ENCODE results near the gene DRC7. TPM values are rescaled to one million over a fixed set of nuclear protein-coding genes. Genes with fewer than 3 reads are reported as not detected.
"Not testable (repeated sequence)": the region's sequence is repeated elsewhere in the genome, so short reads cannot be mapped to it uniquely, and the experiment has no call there.

Gene DRC7
- total RNA-seq, 2 donors from 2014 or later: 1.6 to 1.8 TPM

- no peaks in the 10 kb centered on the region for H3K9me3 Mint-ChIP-seq
- peaks cover 10% of the 10 kb centered on the region for H3K27me3 Mint-ChIP-seq (ENCODE audit: insufficient read depth)
- no peaks in the 10 kb centered on the region for H3K36me3 ChIP-seq (ENCODE audit: control insufficient read depth, insufficient read depth, low read length)
- no peak for TF ChIP-seq CTCF (conservative IDR thresholded peaks at IDR 0.05)
- H3K9me3 ChIP-seq (ENCODE audit: control insufficient read depth, low read length): no peaks in the 10 kb centered on the region
- DNase-seq: no peak
- no peak overlapping the region for H3K4me3 Mint-ChIP-seq
- H3K4me1 ChIP-seq (ENCODE audit: control insufficient read depth, insufficient read depth, low read length): no peaks in the 10 kb centered on the region
- H3K4me1 Mint-ChIP-seq: peaks cover 4% of the 10 kb centered on the region
- H3K27ac ChIP-seq (ENCODE audit: low read depth, low read length): no peak overlapping the region
- H3K36me3 Mint-ChIP-seq (ENCODE audit: low read depth): no peaks in the 10 kb centered on the region
- no peak overlapping the region for H3K9ac ChIP-seq (ENCODE audit: extremely low read depth, low read length, poor library complexity, severe bottlenecking)
- no peak overlapping the region for H3K27ac Mint-ChIP-seq
- H3K4me3 ChIP-seq (ENCODE audit: low read length): no peak overlapping the region
- no peaks in the 10 kb centered on the region for H3K27me3 ChIP-seq (ENCODE audit: control insufficient read depth, insufficient read depth, low read length, poor library complexity, severe bottlenecking)
- WGBS, 2 experiments (ENCODE audit: insufficient coverage in 1 of 2, insufficient read length in 1 of 2): 73 to 92% methylated on average over 2 to 5 of the region's 5 CpGs
These were observed 16.7 kb downstream of the DRC7 start for GRCh38 chr16:57711346-57711745.

- Histone ChIP-seq H3K4me1 (ENCODE audit: control insufficient read depth, insufficient read depth, low read length) (no peaks in the 10 kb centered on the region), H3K27ac (ENCODE audit: low read depth, low read length) (no peak overlapping the region), H3K27me3 (ENCODE audit: control insufficient read depth, insufficient read depth, low read length, poor library complexity, severe bottlenecking) (no peaks in the 10 kb centered on the region), H3K4me3 (ENCODE audit: low read length) (no peak overlapping the region), H3K9me3 (ENCODE audit: control insufficient read depth, low read length) (no peaks in the 10 kb centered on the region), H3K36me3 (ENCODE audit: control insufficient read depth, insufficient read depth, low read length) (no peaks in the 10 kb centered on the region), H3K9ac (ENCODE audit: extremely low read depth, low read length, poor library complexity, severe bottlenecking) (no peak overlapping the region)
- DNase-seq: no peak
- no peaks in the 10 kb centered on the region for H3K36me3 Mint-ChIP-seq (ENCODE audit: low read depth)
- no peaks in the 10 kb centered on the region for H3K9me3 Mint-ChIP-seq
- peaks cover 4% of the 10 kb centered on the region for H3K4me1 Mint-ChIP-seq
- peaks cover 10% of the 10 kb centered on the region for H3K27me3 Mint-ChIP-seq (ENCODE audit: insufficient read depth)
- WGBS, 2 experiments (ENCODE audit: insufficient coverage in 1 of 2, insufficient read length in 1 of 2): 100% methylated on average over 2 of the region's 3 CpGs; no CpG with 5 or more reads in 1 of the 2 experiments
- no peak overlapping the region for H3K4me3 Mint-ChIP-seq
- no peak overlapping the region for H3K27ac Mint-ChIP-seq
- TF ChIP-seq CTCF (conservative IDR thresholded peaks at IDR 0.05): no peak
These were observed 17.4 kb downstream of the DRC7 start for GRCh38 chr16:57711993-57712392.

GRCh38 chr16:57712569-57712968, 18.0 kb downstream of the DRC7 start:
- H3K4me3 Mint-ChIP-seq; H3K27me3 Mint-ChIP-seq (ENCODE audit: insufficient read depth); H3K27me3 ChIP-seq (ENCODE audit: control insufficient read depth, insufficient read depth, low read length, poor library complexity, severe bottlenecking); H3K36me3 Mint-ChIP-seq (ENCODE audit: low read depth); H3K27ac ChIP-seq (ENCODE audit: low read depth, low read length); H3K4me3 ChIP-seq (ENCODE audit: low read length); H3K9ac ChIP-seq (ENCODE audit: extremely low read depth, low read length, poor library complexity, severe bottlenecking); H3K36me3 ChIP-seq (ENCODE audit: control insufficient read depth, insufficient read depth, low read length); H3K9me3 ChIP-seq (ENCODE audit: control insufficient read depth, low read length); H3K4me1 Mint-ChIP-seq; H3K27ac Mint-ChIP-seq; DNase-seq; H3K9me3 Mint-ChIP-seq; H3K4me1 ChIP-seq (ENCODE audit: control insufficient read depth, insufficient read depth, low read length): not testable (repeated sequence)
- 74 to 84% methylated on average over 6 of the region's 6 CpGs for WGBS, 2 experiments (ENCODE audit: insufficient coverage in 1 of 2, insufficient read length in 1 of 2)

- no peak for DNase-seq
- Mint-ChIP-seq H3K4me1 (peaks cover 4% of the 10 kb centered on the region), H3K4me3 (no peak overlapping the region), H3K27me3 (ENCODE audit: insufficient read depth) (peaks cover 1% of the 10 kb centered on the region), H3K36me3 (ENCODE audit: low read depth) (no peaks in the 10 kb centered on the region), H3K9me3 (no peaks in the 10 kb centered on the region), H3K27ac (no peak overlapping the region)
- Histone ChIP-seq H3K36me3 (ENCODE audit: control insufficient read depth, insufficient read depth, low read length) (no peaks in the 10 kb centered on the region), H3K9me3 (ENCODE audit: control insufficient read depth, low read length) (no peaks in the 10 kb centered on the region), H3K27me3 (ENCODE audit: control insufficient read depth, insufficient read depth, low read length, poor library complexity, severe bottlenecking) (no peaks in the 10 kb centered on the region), H3K4me3 (ENCODE audit: low read length) (no peak overlapping the region), H3K27ac (ENCODE audit: low read depth, low read length) (no peak overlapping the region), H3K4me1 (ENCODE audit: control insufficient read depth, insufficient read depth, low read length) (no peaks in the 10 kb centered on the region), H3K9ac (ENCODE audit: extremely low read depth, low read length, poor library complexity, severe bottlenecking) (no peak overlapping the region)
- no peak for TF ChIP-seq CTCF (conservative IDR thresholded peaks at IDR 0.05)
- 97% methylated on average over 8 of the region's 8 CpGs for WGBS, 2 experiments (ENCODE audit: insufficient coverage in 1 of 2, insufficient read length in 1 of 2)
These were observed 19.0 kb downstream of the DRC7 start for GRCh38 chr16:57713596-57713995.
